ENCODE measurements around the gene SLC27A3.

DNA sequence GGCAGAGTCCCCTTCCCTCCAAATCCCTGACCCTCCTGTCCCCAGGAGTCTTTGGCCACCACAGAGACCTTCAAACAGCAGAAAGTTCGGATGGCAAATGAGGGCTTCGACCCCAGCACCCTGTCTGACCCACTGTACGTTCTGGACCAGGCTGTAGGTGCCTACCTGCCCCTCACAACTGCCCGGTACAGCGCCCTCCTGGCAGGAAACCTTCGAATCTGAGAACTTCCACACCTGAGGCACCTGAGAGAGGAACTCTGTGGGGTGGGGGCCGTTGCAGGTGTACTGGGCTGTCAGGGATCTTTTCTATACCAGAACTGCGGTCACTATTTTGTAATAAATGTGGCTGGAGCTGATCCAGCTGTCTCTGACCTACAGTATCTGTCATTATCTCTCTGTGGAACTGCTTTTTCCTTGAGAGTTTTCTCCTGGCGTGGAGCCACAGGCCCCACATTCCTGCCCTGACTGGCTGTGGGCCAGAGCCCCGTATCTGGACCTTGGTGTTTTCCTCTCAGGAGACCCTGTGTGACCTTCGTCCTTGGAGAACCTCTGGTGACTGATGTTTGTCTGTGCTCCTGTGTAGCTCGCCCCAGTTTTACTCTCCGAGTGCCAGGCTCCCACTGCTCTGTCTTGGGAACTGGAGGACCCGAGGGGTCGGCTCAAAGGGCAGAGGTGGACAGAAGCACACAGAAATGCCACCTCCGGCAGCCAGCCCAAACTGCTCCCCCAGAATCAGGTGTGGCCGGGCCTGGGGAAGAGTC is 4.8 kb downstream of the SLC27A3 start:
- TF ChIP-seq, protein P1, sequence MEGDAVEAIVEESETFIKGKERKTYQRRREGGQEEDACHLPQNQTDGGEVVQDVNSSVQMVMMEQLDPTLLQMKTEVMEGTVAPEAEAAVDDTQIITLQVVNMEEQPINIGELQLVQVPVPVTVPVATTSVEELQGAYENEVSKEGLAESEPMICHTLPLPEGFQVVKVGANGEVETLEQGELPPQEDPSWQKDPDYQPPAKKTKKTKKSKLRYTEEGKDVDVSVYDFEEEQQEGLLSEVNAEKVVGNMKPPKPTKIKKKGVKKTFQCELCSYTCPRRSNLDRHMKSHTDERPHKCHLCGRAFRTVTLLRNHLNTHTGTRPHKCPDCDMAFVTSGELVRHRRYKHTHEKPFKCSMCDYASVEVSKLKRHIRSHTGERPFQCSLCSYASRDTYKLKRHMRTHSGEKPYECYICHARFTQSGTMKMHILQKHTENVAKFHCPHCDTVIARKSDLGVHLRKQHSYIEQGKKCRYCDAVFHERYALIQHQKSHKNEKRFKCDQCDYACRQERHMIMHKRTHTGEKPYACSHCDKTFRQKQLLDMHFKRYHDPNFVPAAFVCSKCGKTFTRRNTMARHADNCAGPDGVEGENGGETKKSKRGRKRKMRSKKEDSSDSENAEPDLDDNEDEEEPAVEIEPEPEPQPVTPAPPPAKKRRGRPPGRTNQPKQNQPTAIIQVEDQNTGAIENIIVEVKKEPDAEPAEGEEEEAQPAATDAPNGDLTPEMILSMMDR (IDR thresholded peaks at IDR 0.05; ENCODE audit: low read depth, low read length), result no peak
- TF ChIP-seq EZH2phosphoT487 (IDR thresholded peaks at IDR 0.05; ENCODE audit: low read depth), result no peak
